Panc1 (cell line): ENCODE data around the gene DOCK1. TPM values are rescaled to one million over a fixed set of nuclear protein-coding genes. Genes with fewer than 3 reads are reported as not detected.

Experiments
- ATAC-seq: fragments of 200-7000 bp; cut with Tn5 transposase; 2 replicates; pipeline ENCODE4 v1.9.1; 2020; ENCODE audit warnings: mild to moderate bottlenecking, moderate library complexity
- BruUV-seq: library from RNA; stranded (reverse); fragments of 400-500 nt; replicated peaks from 2 replicates; lab custom pipeline; 2021; lab: Mats Ljungman, UMichigan
- CTCF ChIA-PET: fragments of 300-600 bp; sonication (Branson Sonifier 250); formaldehyde crosslinking; loops from one replicate; lab custom pipeline; 2022; ENCODE audit warnings: antibody characterized with exemption; lab: Charles Lee
- POLR2A ChIA-PET: fragments of 300-600 bp; sonication (Branson Sonifier 250); formaldehyde crosslinking; loops from one replicate; lab custom pipeline; 2022; ENCODE audit warnings: antibody characterized with exemption; lab: Charles Lee
- DNase-seq: peaks from one replicate; pipeline ENCODE4 v3.0.0-alpha.2; 2010; ENCODE audit warnings: low read depth, low spot score
- H3K27ac ChIP-seq: 2 replicates; pipeline ENCODE4 v1.5.1; 2011; ENCODE audit warnings: mild to moderate bottlenecking, low read length, inconsistent platforms
- H3K27me3 ChIP-seq: fragments of 200-500 bp; sonication (Bioruptor generic); 2 replicates; pipeline ENCODE4 v1.6.0; 2014; ENCODE audit warnings: low read length, inconsistent platforms; ENCODE audit not compliant: control insufficient read depth, insufficient read depth
- H3K36me3 ChIP-seq: fragments of 200-500 bp; sonication (Bioruptor generic); 2 replicates; pipeline ENCODE4 v1.5.1; 2014; ENCODE audit warnings: inconsistent platforms, mild to moderate bottlenecking, low read length, moderate library complexity; ENCODE audit not compliant: control insufficient read depth, insufficient read depth
- H3K4me1 ChIP-seq: 2 replicates; pipeline ENCODE4 v1.5.1; 2011; ENCODE audit warnings: inconsistent platforms, mild to moderate bottlenecking, low read length, moderate library complexity; ENCODE audit not compliant: control insufficient read depth, insufficient read depth
- H3K4me3 ChIP-seq, 2 experiments: 2 replicates each; pipeline ENCODE4 v1.5.1; 2011 to 2012; ENCODE audit warnings: low read depth in 2 of 2, low read length in 2 of 2, mild to moderate bottlenecking in 2 of 2, inconsistent platforms in 1 of 2, moderate library complexity in 1 of 2
- H3K9me3 ChIP-seq: fragments of 200-500 bp; sonication (Bioruptor generic); 2 replicates; pipeline ENCODE4 v1.5.1; 2014; ENCODE audit warnings: low read depth, mild to moderate bottlenecking, inconsistent platforms, low read length, moderate library complexity; ENCODE audit not compliant: control insufficient read depth, insufficient read depth
- POLR2AphosphoS5 ChIP-seq: IDR thresholded peaks from 2 replicates; pipeline ENCODE4 v1.6.1; 2012; ENCODE audit warnings: mild to moderate bottlenecking, low read depth, low read length, moderate library complexity
- SIN3A ChIP-seq: IDR thresholded peaks from 2 replicates; pipeline ENCODE4 v1.6.1; 2012; ENCODE audit warnings: low read depth, mild to moderate bottlenecking, low read length, moderate library complexity, borderline replicate concordance; ENCODE audit not compliant: insufficient read depth
- TCF7L2 ChIP-seq: IDR thresholded peaks from 2 replicates; pipeline ENCODE4 v1.6.1; 2011; ENCODE audit warnings: mild to moderate bottlenecking, low read depth, low read length, inconsistent platforms
- in situ Hi-C: cut with HindIII; loops from 2 replicates; pipeline ENCODE4 v1.10.0; 2016; ENCODE audit warnings: low sequenced_read_pairs, low pct_unique_long_range_greater_than_20kb
- intact Hi-C: fragments of 100-400 bp; cut with micrococcal nuclease; formaldehyde crosslinking; loops from one replicate; pipeline ENCODE4 v1.10.0; 2022; ENCODE audit not compliant: unreplicated experiment
- total RNA-seq: library from RNA; stranded (reverse); gene quantifications from one replicate; pipeline ENCODE4 v1.2.1, GENCODE V29; 2021; ENCODE audit not compliant: unreplicated experiment
- TF ChIP-seq, protein P1 (sequence below), 2 experiments: IDR thresholded peaks; 2 replicates each; pipeline ENCODE4 v1.6.1; 2011 to 2012; ENCODE audit warnings: low read depth in 2 of 2, control low read depth in 1 of 2, low read length in 1 of 2, mild to moderate bottlenecking in 1 of 2, moderate library complexity in 1 of 2; ENCODE audit not compliant: insufficient read depth in 1 of 2
- TF ChIP-seq, protein P2 (sequence below): fragments of 450-650 bp; IDR thresholded peaks from 2 replicates; pipeline ENCODE4 v1.5.1; 2017; ENCODE audit warnings: mild to moderate bottlenecking

Gene DOCK1
- total RNA-seq, 1 experiment from 2014 or later: 67.6 TPM

DNA sequence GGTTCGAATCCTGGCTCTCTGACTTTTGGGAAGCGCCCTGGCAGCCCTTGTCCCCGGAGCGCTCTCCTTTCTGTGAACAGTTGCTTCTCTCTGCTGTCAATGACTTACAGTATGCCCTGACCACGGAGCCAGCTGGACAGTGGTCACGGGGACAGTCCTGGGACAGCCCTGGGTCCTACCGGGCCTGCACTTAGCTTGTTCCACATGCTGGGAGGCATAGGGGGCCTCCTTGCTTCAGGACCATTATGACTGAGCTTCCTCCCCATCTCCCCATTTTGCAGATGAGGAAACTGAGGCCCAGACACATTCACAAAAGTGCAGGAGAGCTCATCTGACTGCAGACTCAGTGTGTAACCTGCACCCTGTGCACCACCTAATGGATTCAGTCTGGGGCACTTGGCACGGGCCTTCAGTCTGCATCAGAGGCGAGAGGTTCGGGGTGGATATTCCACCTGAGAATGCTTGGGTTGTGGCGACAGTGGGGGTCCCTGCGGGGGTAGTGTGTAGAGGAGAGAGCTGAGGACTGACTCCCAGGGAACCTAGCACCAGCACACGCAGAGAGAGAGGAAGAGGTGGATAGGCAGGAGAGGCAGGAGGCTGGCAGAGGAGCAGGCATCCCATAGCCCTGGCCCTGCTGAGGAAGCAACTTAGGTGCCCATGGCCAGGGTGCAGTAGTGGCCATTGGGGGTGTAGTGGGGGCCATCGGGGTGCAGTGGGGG, 1.6 kb downstream of the DOCK1 start:
- CTCF ChIA-PET: interaction anchor here (0.5 kb wide), 1 partner anchor 34 kb away, joined by 3 read pairs; no protein-coding TSS in a partner anchor
- BruUV-seq: no TSS peak
- H3K9me3 ChIP-seq: no peaks in the 10 kb centered on the region
- H3K27ac ChIP-seq: peak overlapping the region; percentile 83
- TF ChIP-seq TCF7L2 (no peak), POLR2AphosphoS5 (no peak), SIN3A (no peak)
- TF ChIP-seq, protein P1, sequence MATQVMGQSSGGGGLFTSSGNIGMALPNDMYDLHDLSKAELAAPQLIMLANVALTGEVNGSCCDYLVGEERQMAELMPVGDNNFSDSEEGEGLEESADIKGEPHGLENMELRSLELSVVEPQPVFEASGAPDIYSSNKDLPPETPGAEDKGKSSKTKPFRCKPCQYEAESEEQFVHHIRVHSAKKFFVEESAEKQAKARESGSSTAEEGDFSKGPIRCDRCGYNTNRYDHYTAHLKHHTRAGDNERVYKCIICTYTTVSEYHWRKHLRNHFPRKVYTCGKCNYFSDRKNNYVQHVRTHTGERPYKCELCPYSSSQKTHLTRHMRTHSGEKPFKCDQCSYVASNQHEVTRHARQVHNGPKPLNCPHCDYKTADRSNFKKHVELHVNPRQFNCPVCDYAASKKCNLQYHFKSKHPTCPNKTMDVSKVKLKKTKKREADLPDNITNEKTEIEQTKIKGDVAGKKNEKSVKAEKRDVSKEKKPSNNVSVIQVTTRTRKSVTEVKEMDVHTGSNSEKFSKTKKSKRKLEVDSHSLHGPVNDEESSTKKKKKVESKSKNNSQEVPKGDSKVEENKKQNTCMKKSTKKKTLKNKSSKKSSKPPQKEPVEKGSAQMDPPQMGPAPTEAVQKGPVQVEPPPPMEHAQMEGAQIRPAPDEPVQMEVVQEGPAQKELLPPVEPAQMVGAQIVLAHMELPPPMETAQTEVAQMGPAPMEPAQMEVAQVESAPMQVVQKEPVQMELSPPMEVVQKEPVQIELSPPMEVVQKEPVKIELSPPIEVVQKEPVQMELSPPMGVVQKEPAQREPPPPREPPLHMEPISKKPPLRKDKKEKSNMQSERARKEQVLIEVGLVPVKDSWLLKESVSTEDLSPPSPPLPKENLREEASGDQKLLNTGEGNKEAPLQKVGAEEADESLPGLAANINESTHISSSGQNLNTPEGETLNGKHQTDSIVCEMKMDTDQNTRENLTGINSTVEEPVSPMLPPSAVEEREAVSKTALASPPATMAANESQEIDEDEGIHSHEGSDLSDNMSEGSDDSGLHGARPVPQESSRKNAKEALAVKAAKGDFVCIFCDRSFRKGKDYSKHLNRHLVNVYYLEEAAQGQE (IDR thresholded peaks at IDR 0.05; ENCODE audit: insufficient read depth in 1 of 2, low read depth in 2 of 2, low read length in 1 of 2): no peak
- TF ChIP-seq, protein P2, sequence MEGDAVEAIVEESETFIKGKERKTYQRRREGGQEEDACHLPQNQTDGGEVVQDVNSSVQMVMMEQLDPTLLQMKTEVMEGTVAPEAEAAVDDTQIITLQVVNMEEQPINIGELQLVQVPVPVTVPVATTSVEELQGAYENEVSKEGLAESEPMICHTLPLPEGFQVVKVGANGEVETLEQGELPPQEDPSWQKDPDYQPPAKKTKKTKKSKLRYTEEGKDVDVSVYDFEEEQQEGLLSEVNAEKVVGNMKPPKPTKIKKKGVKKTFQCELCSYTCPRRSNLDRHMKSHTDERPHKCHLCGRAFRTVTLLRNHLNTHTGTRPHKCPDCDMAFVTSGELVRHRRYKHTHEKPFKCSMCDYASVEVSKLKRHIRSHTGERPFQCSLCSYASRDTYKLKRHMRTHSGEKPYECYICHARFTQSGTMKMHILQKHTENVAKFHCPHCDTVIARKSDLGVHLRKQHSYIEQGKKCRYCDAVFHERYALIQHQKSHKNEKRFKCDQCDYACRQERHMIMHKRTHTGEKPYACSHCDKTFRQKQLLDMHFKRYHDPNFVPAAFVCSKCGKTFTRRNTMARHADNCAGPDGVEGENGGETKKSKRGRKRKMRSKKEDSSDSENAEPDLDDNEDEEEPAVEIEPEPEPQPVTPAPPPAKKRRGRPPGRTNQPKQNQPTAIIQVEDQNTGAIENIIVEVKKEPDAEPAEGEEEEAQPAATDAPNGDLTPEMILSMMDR: no peak
- H3K27me3 ChIP-seq: no peaks in the 10 kb centered on the region
- POLR2A ChIA-PET: no interaction called here
- in situ Hi-C loops: no loop called here
- H3K4me1 ChIP-seq: peaks cover 27% of the 10 kb centered on the region
- DNase-seq (no peak), ATAC-seq (no peak)
- intact Hi-C loops: no loop called here
- peak overlapping the region; percentile 77 to 79 for H3K4me3 ChIP-seq
- no peaks in the 10 kb centered on the region; the same call in 1 of the 2 replicates for H3K36me3 ChIP-seq

DNA sequence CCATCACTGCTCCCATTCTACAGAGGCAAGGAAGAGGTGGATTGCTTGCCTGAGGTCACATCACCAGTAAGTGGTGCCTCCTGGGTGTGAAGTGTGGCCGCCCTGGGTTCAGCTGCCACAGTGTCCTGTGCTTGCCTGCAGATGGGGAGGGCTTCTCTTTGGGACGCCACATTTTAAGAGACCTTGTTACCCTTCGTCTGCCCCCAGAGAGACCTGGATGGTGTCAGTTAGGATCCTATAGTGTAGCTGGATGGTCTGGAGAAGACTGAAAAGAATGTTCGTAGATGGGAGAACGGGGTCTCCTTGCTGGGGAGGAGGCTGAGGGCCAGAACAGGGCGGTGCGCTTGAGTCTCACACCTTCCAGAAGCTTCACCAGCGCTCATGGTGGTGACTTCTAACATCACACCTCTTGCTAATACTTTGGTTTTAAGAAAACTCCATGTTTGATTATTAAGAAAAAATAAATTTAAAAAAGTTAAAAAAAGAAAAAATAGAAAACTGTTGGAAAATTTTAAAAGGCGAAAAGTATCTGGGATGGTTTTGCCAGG, 2.3 kb downstream of the DOCK1 start:
- ChIA-PET CTCF (interaction anchor here (0.6 kb wide), 1 partner anchor 649 kb away, joined by 3 read pairs; no protein-coding TSS in a partner anchor), POLR2A (no interaction called here)
- TF ChIP-seq TCF7L2: no peak
- no peak for TF ChIP-seq SIN3A
- TF ChIP-seq, protein P2: no peak
- no peak for TF ChIP-seq POLR2AphosphoS5
- TF ChIP-seq, protein P1 (IDR thresholded peaks at IDR 0.05; ENCODE audit: insufficient read depth in 1 of 2, low read depth in 2 of 2, low read length in 1 of 2): no peak
- Histone ChIP-seq H3K4me3 (no peak overlapping the region), H3K27ac (no peak overlapping the region), H3K9me3 (no peaks in the 10 kb centered on the region), H3K27me3 (no peaks in the 10 kb centered on the region), H3K4me1 (peaks cover 27% of the 10 kb centered on the region), H3K36me3 (no peaks in the 10 kb centered on the region; the same call in 1 of the 2 replicates)
- intact Hi-C loops: no loop called here
- BruUV-seq: no TSS peak
- ATAC-seq: no peak
- DNase-seq: no peak
- in situ Hi-C loops: no loop called here
